ENCODE data around the gene UBASH3A.

DNA sequence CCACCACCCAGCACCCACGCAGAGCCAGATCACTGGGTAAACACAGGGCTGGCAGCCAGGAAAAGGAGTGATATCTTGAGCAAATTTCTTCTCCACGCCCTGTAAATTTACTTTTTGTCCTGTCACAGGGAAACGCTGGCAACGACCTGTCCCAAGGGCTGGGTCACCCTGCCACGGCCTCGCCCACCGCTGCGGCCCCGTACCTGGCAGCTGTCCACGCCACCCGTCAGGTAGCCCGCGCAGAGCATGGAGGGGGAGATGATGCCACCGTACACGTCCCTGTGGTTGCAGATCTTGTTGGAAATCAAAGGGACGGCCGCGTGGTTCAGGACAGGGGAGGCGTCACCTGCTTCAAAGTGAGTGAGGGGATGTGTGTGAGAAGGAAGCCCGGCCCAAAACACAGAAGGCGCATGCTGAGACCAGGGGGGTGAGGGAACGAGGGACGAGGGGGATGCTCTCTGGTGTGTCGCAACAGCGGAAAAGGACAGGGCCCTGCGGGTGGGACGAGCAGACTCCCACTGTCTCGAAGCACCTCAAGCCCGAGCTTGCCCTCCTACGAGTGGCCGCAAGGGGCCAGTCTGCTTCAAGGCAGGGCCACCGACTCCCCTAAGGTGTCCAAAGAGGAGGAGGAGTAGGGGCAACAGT is 27.2 kb upstream of the UBASH3A start:
- TF ChIP-seq, protein P1, sequence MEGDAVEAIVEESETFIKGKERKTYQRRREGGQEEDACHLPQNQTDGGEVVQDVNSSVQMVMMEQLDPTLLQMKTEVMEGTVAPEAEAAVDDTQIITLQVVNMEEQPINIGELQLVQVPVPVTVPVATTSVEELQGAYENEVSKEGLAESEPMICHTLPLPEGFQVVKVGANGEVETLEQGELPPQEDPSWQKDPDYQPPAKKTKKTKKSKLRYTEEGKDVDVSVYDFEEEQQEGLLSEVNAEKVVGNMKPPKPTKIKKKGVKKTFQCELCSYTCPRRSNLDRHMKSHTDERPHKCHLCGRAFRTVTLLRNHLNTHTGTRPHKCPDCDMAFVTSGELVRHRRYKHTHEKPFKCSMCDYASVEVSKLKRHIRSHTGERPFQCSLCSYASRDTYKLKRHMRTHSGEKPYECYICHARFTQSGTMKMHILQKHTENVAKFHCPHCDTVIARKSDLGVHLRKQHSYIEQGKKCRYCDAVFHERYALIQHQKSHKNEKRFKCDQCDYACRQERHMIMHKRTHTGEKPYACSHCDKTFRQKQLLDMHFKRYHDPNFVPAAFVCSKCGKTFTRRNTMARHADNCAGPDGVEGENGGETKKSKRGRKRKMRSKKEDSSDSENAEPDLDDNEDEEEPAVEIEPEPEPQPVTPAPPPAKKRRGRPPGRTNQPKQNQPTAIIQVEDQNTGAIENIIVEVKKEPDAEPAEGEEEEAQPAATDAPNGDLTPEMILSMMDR (IDR thresholded peaks at IDR 0.05), result no peak
- TF ChIP-seq POLR2A (IDR thresholded peaks at IDR 0.05), result no peak
